GM23338 (cell line): Measurements from ENCODE around the gene ANKRD17. TPM values are rescaled to one million over a fixed set of nuclear protein-coding genes. Genes with fewer than 3 reads are reported as not detected.
"Not testable (repeated sequence)": the region's sequence is repeated elsewhere in the genome, so short reads cannot be mapped to it uniquely, and the experiment has no call there.

Experiments used
- ATAC-seq: fragments of 200-7000 bp; cut with Tn5 transposase; 3 replicates; pipeline ENCODE4 v1.9.1; 2020
- DNase-seq: peaks from one replicate; pipeline ENCODE4 v3.0.0-alpha.2; 2015; ENCODE audit warnings: low spot score
- H2AFZ ChIP-seq: fragments of 200-600 bp; sonication (generic); 2 replicates; pipeline ENCODE4 v1.8.0; 2016; ENCODE audit warnings: antibody characterized with exemption, mild to moderate bottlenecking, moderate library complexity
- H3F3A ChIP-seq: fragments of 200-600 bp; sonication (generic); replicated peaks from 2 replicates; pipeline ENCODE4 v1.8.0; 2017; ENCODE audit warnings: antibody characterized with exemption, mixed run types, low read depth
- H3K27ac ChIP-seq: fragments of 200-600 bp; sonication (generic); 2 replicates; pipeline ENCODE4 v1.6.1; 2016; ENCODE audit warnings: low read depth
- H3K27me3 ChIP-seq: fragments of 200-600 bp; sonication (generic); 2 replicates; pipeline ENCODE4 v1.8.0; 2016; ENCODE audit warnings: mild to moderate bottlenecking, mixed run types, moderate library complexity; ENCODE audit not compliant: insufficient read depth
- H3K36me3 ChIP-seq: fragments of 200-600 bp; sonication (generic); 2 replicates; pipeline ENCODE4 v1.8.0; 2016; ENCODE audit warnings: mild to moderate bottlenecking; ENCODE audit not compliant: insufficient read depth
- H3K4me1 ChIP-seq: fragments of 200-600 bp; sonication (generic); 2 replicates; pipeline ENCODE4 v1.8.0; 2016; ENCODE audit warnings: mild to moderate bottlenecking, moderate library complexity; ENCODE audit not compliant: insufficient read depth
- H3K4me2 ChIP-seq: fragments of 200-600 bp; sonication (generic); 2 replicates; pipeline ENCODE4 v1.7.1; 2017; ENCODE audit warnings: mixed run types
- H3K4me3 ChIP-seq: fragments of 200-600 bp; sonication (generic); 2 replicates; pipeline ENCODE4 v1.6.1; 2016; ENCODE audit warnings: mixed run types
- H3K79me2 ChIP-seq: fragments of 200-600 bp; sonication (generic); replicated peaks from 2 replicates; pipeline ENCODE4 v1.8.0; 2017; ENCODE audit warnings: mild to moderate bottlenecking; ENCODE audit not compliant: insufficient read depth
- H3K9me2 ChIP-seq: fragments of 200-600 bp; sonication (generic); 2 replicates; pipeline ENCODE4 v1.8.0; 2017; ENCODE audit not compliant: insufficient read depth
- H4K20me1 ChIP-seq: fragments of 200-600 bp; sonication (generic); replicated peaks from 2 replicates; pipeline ENCODE4 v1.8.0; 2017; ENCODE audit warnings: mild to moderate bottlenecking; ENCODE audit not compliant: insufficient read depth
- H3K27ac Mint-ChIP-seq: 2 replicates; pipeline ENCODE4 v1.8.0; 2020; ENCODE audit warnings: inconsistent platforms, mild to moderate bottlenecking, moderate library complexity, mixed read lengths
- H3K27me3 Mint-ChIP-seq: 3 replicates; pipeline ENCODE4 v1.8.0; 2022; ENCODE audit warnings: low read depth, mild to moderate bottlenecking, moderate library complexity, mixed read lengths, inconsistent platforms; ENCODE audit not compliant: insufficient read depth, poor library complexity
- H3K36me3 Mint-ChIP-seq: 3 replicates; pipeline ENCODE4 v1.8.0; 2021; ENCODE audit warnings: low read depth, mild to moderate bottlenecking, inconsistent platforms, moderate library complexity, mixed read lengths
- H3K4me1 Mint-ChIP-seq: 3 replicates; pipeline ENCODE4 v1.8.0; 2020; ENCODE audit warnings: mild to moderate bottlenecking, inconsistent platforms, mixed read lengths
- H3K4me3 Mint-ChIP-seq: 3 replicates; pipeline ENCODE4 v1.8.0; 2021; ENCODE audit warnings: moderate library complexity, mild to moderate bottlenecking, inconsistent platforms, mixed read lengths
- H3K9me3 Mint-ChIP-seq: 3 replicates; pipeline ENCODE4 v1.8.0; 2020; ENCODE audit warnings: moderate library complexity, mild to moderate bottlenecking, inconsistent platforms, mixed read lengths
- CREB1 ChIP-seq: fragments of 250-450 bp; sonication (Bioruptor Pico); IDR thresholded peaks from 2 replicates; pipeline ENCODE4 v1.5.0; 2020; ENCODE audit warnings: low read depth, mild to moderate bottlenecking, moderate library complexity
- CTCF ChIP-seq, 2 experiments: fragments of 200-600 bp in 1 of 2; sonication (generic) in 1 of 2; conservative IDR thresholded peaks; 2 replicates each; pipeline versions ENCODE4 v1.5.1 to v1.6.1; 2016 to 2017; ENCODE audit warnings: antibody characterized with exemption in 2 of 2, low read depth in 2 of 2, mild to moderate bottlenecking in 2 of 2, moderate library complexity in 1 of 2
- EZH2 ChIP-seq: fragments of 200-600 bp; sonication (generic); IDR thresholded peaks from one replicate; pipeline ENCODE4 v1.8.0; 2017; ENCODE audit warnings: antibody characterized with exemption, mild to moderate bottlenecking, low read depth; ENCODE audit not compliant: unreplicated experiment
- EZH2phosphoT487 ChIP-seq: fragments of 200-600 bp; sonication (generic); IDR thresholded peaks from one replicate; pipeline ENCODE4 v1.8.1; 2018; ENCODE audit warnings: antibody characterized with exemption; ENCODE audit not compliant: unreplicated experiment
- NANOG ChIP-seq: IDR thresholded peaks from 2 replicates; pipeline ENCODE4 v1.6.1; 2016; ENCODE audit warnings: antibody characterized with exemption, borderline replicate concordance
- REST ChIP-seq: IDR thresholded peaks from one replicate; pipeline ENCODE4 v1.6.1; 2018; ENCODE audit warnings: antibody characterized with exemption; ENCODE audit not compliant: unreplicated experiment
- STAT1 ChIP-seq: IDR thresholded peaks from one replicate; pipeline ENCODE4 v1.6.1; 2016; ENCODE audit warnings: antibody characterized with exemption; ENCODE audit not compliant: unreplicated experiment
- ZNF114 ChIP-seq: fragments of 250-450 bp; sonication (Bioruptor Pico); IDR thresholded peaks from 2 replicates; pipeline ENCODE4 v1.5.0; 2020; ENCODE audit warnings: mild to moderate bottlenecking, moderate library complexity
- ZNF462 ChIP-seq: fragments of 250-450 bp; sonication (Bioruptor Pico); IDR thresholded peaks from 2 replicates; pipeline ENCODE4 v1.5.0; 2020; ENCODE audit warnings: mild to moderate bottlenecking, moderate library complexity
- polyA plus RNA-seq: library from polyadenylated mRNA; unstranded; fragments of >200 nt; fragmentation: Nextera tagmentation; extraction: Ambion mirVana; gene quantifications from 2 replicates; pipeline ENCODE4 v1.2.1, GENCODE V29; 2016
- total RNA-seq: library from RNA; depleted of rRNA; stranded (reverse); fragments of >200 nt; shearing (Covaris generic); gene quantifications from 2 replicates; pipeline ENCODE4 v1.2.3, GENCODE V29; 2014

The ANKRD17 gene
- total and polyA plus RNA-seq, 2 experiments from 2014 or later = 41.9 to 85.3 TPM

- H3K27ac Mint-ChIP-seq, DNase-seq, H3K27ac ChIP-seq, H3K79me2 ChIP-seq, H3K4me1 ChIP-seq, H3F3A ChIP-seq, H3K4me3 ChIP-seq, H3K9me2 ChIP-seq, H4K20me1 ChIP-seq, H3K36me3 ChIP-seq, H2AFZ ChIP-seq, H3K27me3 ChIP-seq, H3K4me1 Mint-ChIP-seq, H3K4me3 Mint-ChIP-seq, H3K27me3 Mint-ChIP-seq, ATAC-seq, H3K4me2 ChIP-seq: not testable (repeated sequence)
- H3K36me3 Mint-ChIP-seq = peaks cover 39% of the 10 kb centered on the region; the same call in 2 of the 3 replicates
- H3K9me3 Mint-ChIP-seq = peaks cover 55% of the 10 kb centered on the region
Observed at GRCh38 chr4:73292661-73293060, 34.1 kb upstream of the ANKRD17 start.

- peaks cover 11% of the 10 kb centered on the region for H3K36me3 Mint-ChIP-seq
- H3K27ac ChIP-seq = no peak overlapping the region
- H3K9me3 Mint-ChIP-seq = peaks cover 13% of the 10 kb centered on the region
- H3K27ac Mint-ChIP-seq = no peak overlapping the region
- H3F3A ChIP-seq = no peaks in the 10 kb centered on the region
- no peak for TF ChIP-seq STAT1
- TF ChIP-seq EZH2phosphoT487 = no peak
- no peak for TF ChIP-seq REST
- no peak for TF ChIP-seq ZNF462 (CRISPR knock-in tag)
- TF ChIP-seq EZH2 = no peak
- TF ChIP-seq CTCF (conservative IDR thresholded peaks at IDR 0.05; ENCODE audit: low read depth in 2 of 2) = no peak
- no peak for TF ChIP-seq NANOG
- TF ChIP-seq ZNF114 (CRISPR knock-in tag) = no peak
- TF ChIP-seq CREB1 (CRISPR knock-in tag) = no peak
- H3K79me2 ChIP-seq = no peaks in the 10 kb centered on the region
- H3K9me2 ChIP-seq = peaks cover 5% of the 10 kb centered on the region; the same call in 1 of the 2 replicates
- H3K27me3 Mint-ChIP-seq = peaks cover 1% of the 10 kb centered on the region
- DNase-seq (no peak), ATAC-seq (no peak)
- no peak overlapping the region for H3K4me3 Mint-ChIP-seq
- H3K4me1 ChIP-seq = no peaks in the 10 kb centered on the region
- H3K36me3 ChIP-seq = no peaks in the 10 kb centered on the region
- no peak overlapping the region for H3K4me3 ChIP-seq
- H4K20me1 ChIP-seq = no peaks in the 10 kb centered on the region
- no peak overlapping the region for H3K4me2 ChIP-seq
- no peaks in the 10 kb centered on the region for H3K4me1 Mint-ChIP-seq
- H2AFZ ChIP-seq = no peak overlapping the region
- no peaks in the 10 kb centered on the region for H3K27me3 ChIP-seq
Observed at GRCh38 chr4:73281982-73282381, 23.4 kb upstream of the ANKRD17 start.
